Upper lobe of left lung (tissue), 6 donors: ENCODE results near the gene C19orf47. TPM values are rescaled to one million over a fixed set of nuclear protein-coding genes. Genes with fewer than 3 reads are reported as not detected.

Experiments
- ATAC-seq, 2 donors: fragments of 200-7000 bp; cut with Tn5 transposase; one replicate each; pipeline ENCODE4 v1.9.1; 2022; ENCODE audit warnings: mild to moderate bottlenecking in 2 of 2, moderate library complexity in 2 of 2; ENCODE audit not compliant: low FRiP score in 2 of 2
- DNase-seq, 2 donors: peaks; one replicate each; pipeline ENCODE4 v3.0.0-alpha.2; 2019 to 2020
- H3K27ac ChIP-seq, 4 donors: fragments of 200-600 bp; sonication (generic); one replicate each; pipeline ENCODE4 v1.5.1; 2016 to 2019
- H3K27me3 ChIP-seq, 4 donors: fragments of 200-600 bp; sonication (generic); one replicate each; pipeline ENCODE4 v1.5.1; 2017 to 2019
- H3K36me3 ChIP-seq, 4 donors: fragments of 200-600 bp; sonication (generic); one replicate each; pipeline ENCODE4 v1.5.1; 2016 to 2019
- H3K4me1 ChIP-seq, 4 donors: fragments of 200-600 bp; sonication (generic); one replicate each; pipeline ENCODE4 v1.5.1; 2018 to 2019
- H3K4me3 ChIP-seq, 4 donors: fragments of 200-600 bp; sonication (generic); one replicate each; pipeline ENCODE4 v1.5.1; 2017 to 2019; ENCODE audit warnings: mild to moderate bottlenecking in 2 of 4, moderate library complexity in 1 of 4
- H3K9me3 ChIP-seq, 4 donors: fragments of 200-600 bp; sonication (generic); one replicate each; pipeline ENCODE4 v1.5.1; 2018 to 2019
- CTCF ChIP-seq, 6 experiments: fragments of 450-650 bp in 4 of 6; fragments of 200-600 bp in 2 of 6; sonication (generic) in 2 of 6; IDR thresholded peaks; one replicate each; pipeline ENCODE4 v1.5.1; 2016 to 2019; ENCODE audit warnings: antibody characterized with exemption in 6 of 6
- EP300 ChIP-seq, 4 donors: sonication (generic); formaldehyde crosslinking; IDR thresholded peaks; one replicate each; pipeline ENCODE4 v1.5.1; 2017; ENCODE audit warnings: antibody characterized with exemption in 4 of 4, control low read depth in 2 of 4
- POLR2A ChIP-seq, 4 donors: fragments of 450-650 bp; IDR thresholded peaks; one replicate each; pipeline ENCODE4 v1.5.1; 2016 to 2017; ENCODE audit warnings: antibody characterized with exemption in 4 of 4, mild to moderate bottlenecking in 2 of 4
- POLR2AphosphoS5 ChIP-seq, 2 donors: sonication (generic); formaldehyde crosslinking; IDR thresholded peaks; one replicate each; pipeline ENCODE4 v1.5.1; 2017; ENCODE audit warnings: antibody characterized with exemption in 2 of 2
- WGBS, 2 donors: methylation state at CpG; one replicate each; pipeline ENCODE4 v1.1.5; 2017 to 2018; 5-methylcytosine and 5-hydroxymethylcytosine counted together
- total RNA-seq, 6 donors: library from RNA; depleted of rRNA in 4 of 6; stranded (reverse); fragments of >200 nt in 4 of 6; gene quantifications; one replicate each; pipeline versions ENCODE4 v1.1.0 to v1.2.1, GENCODE V29; 2016 to 2021
- donor health status: DM: no; HTN: no; CAD: no; lungs with moderate emphysema.
- donor health status: DM: no; HTN: yes; CAD: no; lungs with severe emphysema.

Gene C19orf47
- total RNA-seq, 6 donors from 2014 or later, result 12.6 to 59.7 (median 16.4) TPM

DNA sequence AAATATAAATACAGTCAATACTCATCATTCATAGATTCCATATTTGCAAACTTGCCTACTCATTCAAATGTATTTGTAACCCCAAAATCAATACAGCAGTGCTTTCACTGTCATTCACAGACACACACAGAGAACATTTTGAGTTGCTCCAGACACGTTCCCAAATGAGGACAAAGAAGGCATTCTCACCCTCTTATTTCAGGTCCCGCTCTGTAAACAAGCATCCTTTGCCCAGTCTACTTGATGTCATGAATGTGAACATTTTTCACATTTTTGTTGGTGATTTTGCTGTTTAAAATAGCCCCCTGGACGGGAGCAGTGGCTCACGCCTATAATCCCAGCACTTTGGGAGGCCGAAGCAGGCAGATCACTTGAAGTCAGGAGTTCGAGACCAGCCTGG is 15.5 kb downstream of the C19orf47 start:
- Histone ChIP-seq H3K9me3 (no peaks in the 10 kb centered on the region), H3K4me1 (peaks cover 0 to 9% (median 0%) of the 10 kb centered on the region in 4 donors), H3K36me3 (peaks cover 20 to 83% (median 55%) of the 10 kb centered on the region in 4 donors), H3K27me3 (no peaks in the 10 kb centered on the region), H3K27ac (no peak overlapping the region), H3K4me3 (no peak overlapping the region)
- no peak for TF ChIP-seq EP300 (IDR thresholded peaks at IDR 0.05)
- no peak for TF ChIP-seq POLR2A (IDR thresholded peaks at IDR 0.05)
- no peak for TF ChIP-seq POLR2AphosphoS5 (IDR thresholded peaks at IDR 0.05)
- no peak for TF ChIP-seq CTCF (IDR thresholded peaks at IDR 0.05)
- 90 to 92% methylated on average over 6 of the region's 6 CpGs for WGBS, 2 donors
- DNase-seq (no peak), ATAC-seq (no peak)

DNA sequence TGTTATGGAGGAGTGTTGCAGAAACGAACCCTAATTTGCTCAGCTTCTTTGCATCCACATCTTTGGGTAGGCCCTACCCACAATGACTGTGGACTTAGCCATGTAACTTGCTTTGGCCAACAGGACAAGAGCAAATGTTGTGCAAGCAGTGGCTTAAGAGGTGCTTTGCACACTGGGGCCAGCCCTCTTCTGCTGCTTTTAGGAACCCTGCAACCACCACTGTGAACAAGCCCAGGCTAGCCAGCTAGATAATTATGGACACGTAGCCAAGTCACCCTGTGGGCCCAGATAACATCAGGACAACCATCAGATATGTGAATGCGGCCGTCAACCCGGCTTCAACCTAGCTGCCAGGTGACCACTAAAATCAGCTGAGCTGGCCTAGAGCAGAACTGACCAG is 17.1 kb downstream of the C19orf47 start:
- TF ChIP-seq EP300 (IDR thresholded peaks at IDR 0.05), result no peak
- TF ChIP-seq POLR2AphosphoS5 (IDR thresholded peaks at IDR 0.05), result peak in 1 of 2 donors; percentile 12
- no peak for TF ChIP-seq POLR2A (IDR thresholded peaks at IDR 0.05)
- no peak for TF ChIP-seq CTCF (IDR thresholded peaks at IDR 0.05)
- ATAC-seq, result no peak
- H3K4me3 ChIP-seq, result no peak overlapping the region
- no peaks in the 10 kb centered on the region for H3K27me3 ChIP-seq
- no peaks in the 10 kb centered on the region for H3K9me3 ChIP-seq
- peak overlapping the region in 2 of 4 donors; percentile 35 to 46 for H3K27ac ChIP-seq
- DNase-seq, result peak in 1 of 2 donors; percentile 86
- peaks cover 0 to 9% (median 0%) of the 10 kb centered on the region in 4 donors for H3K4me1 ChIP-seq
- H3K36me3 ChIP-seq, result peaks cover 20 to 95% (median 67%) of the 10 kb centered on the region in 4 donors
- WGBS, 2 donors, result 73 to 78% methylated on average over 5 of the region's 5 CpGs

DNA sequence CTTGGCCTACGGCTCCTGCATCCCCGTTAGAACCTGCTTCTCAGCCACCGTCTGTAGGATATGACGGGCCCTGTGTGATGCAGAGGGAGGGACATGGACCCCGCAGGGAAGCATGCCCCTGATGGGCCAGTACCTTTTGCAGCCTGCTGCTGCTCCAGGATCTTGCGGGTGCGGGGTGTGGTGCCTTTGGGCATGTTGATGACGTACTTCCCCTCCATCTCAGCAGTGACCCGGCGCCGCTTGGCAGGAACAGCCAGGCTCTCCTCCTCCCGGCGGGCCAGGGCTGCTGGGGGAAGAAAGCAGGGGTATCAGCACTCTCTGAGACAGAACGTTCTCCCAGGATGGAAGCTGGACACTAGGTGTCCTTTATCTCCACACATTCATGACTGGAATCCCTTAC is 22.0 kb downstream of the C19orf47 start:
- Histone ChIP-seq H3K4me1 (peaks cover 0 to 7% (median 0%) of the 10 kb centered on the region in 4 donors), H3K9me3 (no peaks in the 10 kb centered on the region), H3K27ac (no peak overlapping the region), H3K27me3 (no peaks in the 10 kb centered on the region), H3K36me3 (peaks cover 23 to 99% (median 79%) of the 10 kb centered on the region in 4 donors), H3K4me3 (no peak overlapping the region)
- WGBS, 2 donors, result 80 to 88% methylated on average over 3 to 12 of the region's 14 CpGs
- DNase-seq (no peak), ATAC-seq (no peak)
- TF ChIP-seq CTCF (IDR thresholded peaks at IDR 0.05) (no peak), EP300 (IDR thresholded peaks at IDR 0.05) (no peak), POLR2AphosphoS5 (IDR thresholded peaks at IDR 0.05) (no peak)

- Histone ChIP-seq H3K27ac (no peak overlapping the region), H3K4me1 (no peaks in the 10 kb centered on the region), H3K4me3 (no peak overlapping the region), H3K36me3 (peaks cover 23 to 93% (median 79%) of the 10 kb centered on the region in 4 donors), H3K9me3 (no peaks in the 10 kb centered on the region), H3K27me3 (no peaks in the 10 kb centered on the region)
- TF ChIP-seq CTCF (IDR thresholded peaks at IDR 0.05), result no peak
- TF ChIP-seq EP300 (IDR thresholded peaks at IDR 0.05), result no peak
- TF ChIP-seq POLR2AphosphoS5 (IDR thresholded peaks at IDR 0.05), result no peak
- TF ChIP-seq POLR2A (IDR thresholded peaks at IDR 0.05), result no peak
- DNase-seq, result no peak
- WGBS, 2 donors, result 91 to 96% methylated on average over 8 to 13 of the region's 13 CpGs
- ATAC-seq, result no peak
Measured at GRCh38 chr19:40323705-40324104, 24.5 kb downstream of the C19orf47 start.

DNA sequence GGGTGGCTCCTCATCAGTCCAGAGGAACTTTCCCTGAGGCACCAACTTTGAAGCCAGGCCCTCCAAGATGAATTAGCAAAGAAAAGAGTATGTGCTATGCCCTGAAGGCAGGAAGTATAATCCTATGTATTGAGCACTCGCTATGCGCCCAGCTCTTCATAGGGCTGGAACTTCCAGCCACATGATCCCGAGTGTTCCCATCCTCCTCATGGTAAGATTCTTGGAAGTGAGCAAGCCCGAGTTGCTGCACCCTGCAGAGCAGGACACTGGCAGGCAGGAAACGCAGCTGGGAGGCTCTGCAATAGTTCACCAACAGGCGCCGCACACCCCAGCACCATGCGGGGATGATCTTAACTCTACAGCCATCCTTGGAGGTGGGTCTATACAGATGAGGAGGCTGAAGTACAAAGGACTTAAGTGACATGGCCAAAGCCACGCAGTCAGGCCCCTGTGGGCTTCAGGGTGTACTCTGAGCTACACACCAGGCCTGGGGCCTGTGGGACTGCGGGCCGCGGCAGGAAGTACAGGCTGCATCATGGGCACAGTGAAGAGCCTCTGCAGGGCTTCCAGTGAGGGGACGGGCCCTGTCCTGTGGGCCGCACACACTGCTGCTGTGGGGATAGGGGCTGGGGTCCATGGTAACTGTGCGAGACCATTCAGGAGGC is 25.1 kb downstream of the C19orf47 start:
- WGBS, 2 donors, result 93 to 94% methylated on average over 12 to 15 of the region's 15 CpGs
- H3K36me3 ChIP-seq, result peaks cover 23 to 93% (median 78%) of the 10 kb centered on the region in 4 donors
- H3K4me3 ChIP-seq, result no peak overlapping the region
- TF ChIP-seq POLR2A (IDR thresholded peaks at IDR 0.05) (no peak), POLR2AphosphoS5 (IDR thresholded peaks at IDR 0.05) (no peak), EP300 (IDR thresholded peaks at IDR 0.05) (no peak), CTCF (IDR thresholded peaks at IDR 0.05) (no peak)
- H3K9me3 ChIP-seq, result no peaks in the 10 kb centered on the region
- no peaks in the 10 kb centered on the region for H3K4me1 ChIP-seq
- DNase-seq, result no peak
- no peaks in the 10 kb centered on the region for H3K27me3 ChIP-seq
- ATAC-seq, result no peak
- H3K27ac ChIP-seq, result no peak overlapping the region
